Measurements from ENCODE around the gene TAF6L.

DNA sequence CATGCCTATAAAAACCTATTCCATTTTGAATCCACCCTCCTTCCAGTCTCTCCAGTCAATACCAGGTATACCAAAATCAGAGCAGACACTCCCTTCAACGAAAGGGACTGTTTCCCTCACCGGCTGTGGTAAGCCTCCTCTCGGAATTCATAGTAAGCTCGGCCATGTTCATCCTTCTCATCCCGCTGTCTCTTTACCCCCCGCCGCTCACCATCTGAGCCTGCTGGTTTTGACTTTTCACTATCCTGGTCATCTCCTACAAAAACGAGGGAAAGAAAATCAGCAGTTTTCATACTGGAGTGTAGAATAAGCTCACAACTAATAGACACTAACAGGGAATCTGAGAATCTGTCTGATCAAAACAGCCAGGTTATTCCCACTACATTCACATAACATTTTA lies 47.0 kb upstream of the TAF6L start:
- TF ChIP-seq, protein P1, sequence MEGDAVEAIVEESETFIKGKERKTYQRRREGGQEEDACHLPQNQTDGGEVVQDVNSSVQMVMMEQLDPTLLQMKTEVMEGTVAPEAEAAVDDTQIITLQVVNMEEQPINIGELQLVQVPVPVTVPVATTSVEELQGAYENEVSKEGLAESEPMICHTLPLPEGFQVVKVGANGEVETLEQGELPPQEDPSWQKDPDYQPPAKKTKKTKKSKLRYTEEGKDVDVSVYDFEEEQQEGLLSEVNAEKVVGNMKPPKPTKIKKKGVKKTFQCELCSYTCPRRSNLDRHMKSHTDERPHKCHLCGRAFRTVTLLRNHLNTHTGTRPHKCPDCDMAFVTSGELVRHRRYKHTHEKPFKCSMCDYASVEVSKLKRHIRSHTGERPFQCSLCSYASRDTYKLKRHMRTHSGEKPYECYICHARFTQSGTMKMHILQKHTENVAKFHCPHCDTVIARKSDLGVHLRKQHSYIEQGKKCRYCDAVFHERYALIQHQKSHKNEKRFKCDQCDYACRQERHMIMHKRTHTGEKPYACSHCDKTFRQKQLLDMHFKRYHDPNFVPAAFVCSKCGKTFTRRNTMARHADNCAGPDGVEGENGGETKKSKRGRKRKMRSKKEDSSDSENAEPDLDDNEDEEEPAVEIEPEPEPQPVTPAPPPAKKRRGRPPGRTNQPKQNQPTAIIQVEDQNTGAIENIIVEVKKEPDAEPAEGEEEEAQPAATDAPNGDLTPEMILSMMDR (IDR thresholded peaks at IDR 0.05) = no peak
- TF ChIP-seq POLR2A (IDR thresholded peaks at IDR 0.05) = no peak
